ENCODE measurements around the gene TM9SF2.

GRCh38 chr13:99507551-99507950, 6.3 kb downstream of the TM9SF2 start:
- TF ChIP-seq CTCF (IDR thresholded peaks at IDR 0.05; ENCODE audit: insufficient read depth, low read depth, low read length), result no peak
- TF ChIP-seq EZH2 (IDR thresholded peaks at IDR 0.05; ENCODE audit: insufficient read depth, low read length), result no peak

Measured in astrocyte (in vitro differentiated cells and primary cell).